ENCODE results near the gene BPI. TPM values are rescaled to one million over a fixed set of nuclear protein-coding genes. Genes with fewer than 3 reads are reported as not detected.

Gene BPI
- total RNA-seq, 2 experiments from 2014 or later = not detected

DNA sequence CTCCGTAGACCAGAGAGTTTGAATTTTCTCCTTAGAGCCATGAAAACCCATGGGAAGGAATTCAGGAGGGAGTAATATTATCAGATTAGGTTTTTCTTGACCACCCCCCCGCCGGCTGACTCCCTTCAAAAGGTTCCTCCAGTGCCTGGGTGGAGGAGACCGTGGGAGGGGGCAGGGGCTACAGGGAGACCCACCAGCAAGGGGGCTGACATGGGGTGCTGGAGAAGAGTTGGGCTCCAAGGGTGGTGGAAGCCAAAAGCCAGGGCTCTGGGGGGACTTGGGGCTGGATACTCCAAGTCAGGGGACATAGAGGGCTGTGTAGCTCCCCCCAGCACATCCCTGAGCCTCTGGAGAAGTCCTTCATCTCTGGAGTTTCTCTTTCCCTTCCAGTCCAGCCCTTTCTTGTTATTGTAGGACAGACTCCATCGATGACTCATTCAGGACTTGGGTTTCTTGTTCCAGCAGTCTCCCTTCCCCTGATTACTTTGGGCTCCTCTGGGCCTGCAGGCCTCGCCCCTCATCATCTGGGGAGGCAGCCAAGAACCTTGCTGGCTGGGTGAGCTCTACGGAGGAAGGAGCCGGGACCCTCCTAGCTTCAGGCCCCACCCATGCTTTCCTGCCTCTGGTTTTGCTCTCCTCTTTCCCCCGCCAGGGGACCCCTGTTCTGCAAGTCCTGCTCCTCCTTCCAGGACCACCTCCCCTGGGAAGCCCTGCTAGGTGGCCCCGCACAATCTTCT, 32.9 kb upstream of the BPI start:
- Mint-ChIP-seq H3K4me3 (no peak overlapping the region), H3K4me1 (ENCODE audit: low read depth) (no peaks in the 10 kb centered on the region), H3K27me3 (peaks cover 9% of the 10 kb centered on the region), H3K36me3 (ENCODE audit: low read depth) (no peaks in the 10 kb centered on the region), H3K27ac (no peak overlapping the region), H3K9me3 (no peaks in the 10 kb centered on the region)
- CTCF ChIA-PET = no interaction called here
- no peak for ATAC-seq
- DNase-seq = no peak
- intact Hi-C loops (cut with micrococcal nuclease) = no loop called here
- POLR2A ChIA-PET = no interaction called here
- TF ChIP-seq, protein P1, sequence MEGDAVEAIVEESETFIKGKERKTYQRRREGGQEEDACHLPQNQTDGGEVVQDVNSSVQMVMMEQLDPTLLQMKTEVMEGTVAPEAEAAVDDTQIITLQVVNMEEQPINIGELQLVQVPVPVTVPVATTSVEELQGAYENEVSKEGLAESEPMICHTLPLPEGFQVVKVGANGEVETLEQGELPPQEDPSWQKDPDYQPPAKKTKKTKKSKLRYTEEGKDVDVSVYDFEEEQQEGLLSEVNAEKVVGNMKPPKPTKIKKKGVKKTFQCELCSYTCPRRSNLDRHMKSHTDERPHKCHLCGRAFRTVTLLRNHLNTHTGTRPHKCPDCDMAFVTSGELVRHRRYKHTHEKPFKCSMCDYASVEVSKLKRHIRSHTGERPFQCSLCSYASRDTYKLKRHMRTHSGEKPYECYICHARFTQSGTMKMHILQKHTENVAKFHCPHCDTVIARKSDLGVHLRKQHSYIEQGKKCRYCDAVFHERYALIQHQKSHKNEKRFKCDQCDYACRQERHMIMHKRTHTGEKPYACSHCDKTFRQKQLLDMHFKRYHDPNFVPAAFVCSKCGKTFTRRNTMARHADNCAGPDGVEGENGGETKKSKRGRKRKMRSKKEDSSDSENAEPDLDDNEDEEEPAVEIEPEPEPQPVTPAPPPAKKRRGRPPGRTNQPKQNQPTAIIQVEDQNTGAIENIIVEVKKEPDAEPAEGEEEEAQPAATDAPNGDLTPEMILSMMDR (IDR thresholded peaks at IDR 0.05) = no peak

DNA sequence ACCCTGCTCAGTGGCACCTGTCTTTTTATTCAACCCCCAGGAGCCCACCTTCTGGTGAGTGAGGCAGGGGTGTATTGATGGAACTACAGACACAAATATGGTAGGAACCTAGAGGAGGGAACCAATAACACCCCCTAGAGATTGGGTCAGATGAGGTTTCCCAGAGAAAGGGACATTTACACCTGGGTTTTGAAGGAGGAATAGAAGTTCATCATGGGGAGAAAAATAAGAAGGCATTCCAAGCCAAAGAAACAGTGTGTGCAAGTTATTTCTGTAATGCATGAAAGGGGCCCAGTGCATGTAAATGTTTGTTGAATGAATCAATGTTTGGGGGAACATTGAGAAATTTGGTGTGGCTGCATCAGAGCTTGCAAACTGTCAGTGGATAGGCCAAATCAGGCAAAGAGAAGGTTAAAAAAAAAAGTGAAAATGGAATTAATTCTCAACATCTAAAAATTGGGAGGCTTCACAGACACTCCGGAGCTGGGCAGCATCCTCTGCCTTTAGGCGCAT, 32.3 kb upstream of the BPI start:
- no peak for DNase-seq
- intact Hi-C loops (cut with micrococcal nuclease) = no loop called here
- H3K27ac Mint-ChIP-seq = no peak overlapping the region
- ATAC-seq = no peak
- no peaks in the 10 kb centered on the region for H3K36me3 Mint-ChIP-seq (ENCODE audit: low read depth)
- no peak overlapping the region for H3K4me3 Mint-ChIP-seq
- POLR2A ChIA-PET = no interaction called here
- H3K4me1 Mint-ChIP-seq (ENCODE audit: low read depth) = no peaks in the 10 kb centered on the region
- CTCF ChIA-PET = interaction anchor here (0.5 kb wide), 1 partner anchor 15 kb away, joined by 3 read pairs; no protein-coding TSS in a partner anchor
- H3K27me3 Mint-ChIP-seq = peaks cover 8% of the 10 kb centered on the region
- no peaks in the 10 kb centered on the region for H3K9me3 Mint-ChIP-seq
- TF ChIP-seq, protein P1 (IDR thresholded peaks at IDR 0.05) = no peak

DNA sequence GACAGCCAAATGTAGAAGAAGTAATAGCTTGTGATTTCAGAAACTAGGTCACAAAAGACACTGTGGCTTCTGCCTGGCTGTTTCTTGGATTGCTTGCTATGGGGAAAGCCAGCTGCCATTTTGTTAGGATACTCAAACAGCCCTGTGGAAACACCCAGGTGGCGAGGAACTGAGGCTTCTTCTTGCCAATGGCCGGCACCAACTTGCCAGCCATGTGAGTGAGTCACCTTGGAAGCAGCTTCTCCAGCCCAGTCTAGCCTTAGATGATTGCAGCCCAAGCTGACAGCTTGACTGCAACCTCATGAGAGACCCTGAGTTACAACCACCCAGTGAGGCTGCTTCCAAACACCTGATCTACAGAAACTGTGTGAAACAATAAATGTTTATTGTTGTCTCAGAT, 31.6 kb upstream of the BPI start:
- intact Hi-C loops (cut with micrococcal nuclease) = no loop called here
- no peak overlapping the region for H3K27ac Mint-ChIP-seq
- ChIA-PET CTCF (no interaction called here), POLR2A (no interaction called here)
- peaks cover 8% of the 10 kb centered on the region for H3K27me3 Mint-ChIP-seq
- TF ChIP-seq, protein P1 (IDR thresholded peaks at IDR 0.05) = no peak
- ATAC-seq = no peak
- no peaks in the 10 kb centered on the region for H3K4me1 Mint-ChIP-seq (ENCODE audit: low read depth)
- H3K36me3 Mint-ChIP-seq (ENCODE audit: low read depth) = no peaks in the 10 kb centered on the region
- H3K4me3 Mint-ChIP-seq = no peak overlapping the region
- no peaks in the 10 kb centered on the region for H3K9me3 Mint-ChIP-seq
- DNase-seq = no peak

DNA sequence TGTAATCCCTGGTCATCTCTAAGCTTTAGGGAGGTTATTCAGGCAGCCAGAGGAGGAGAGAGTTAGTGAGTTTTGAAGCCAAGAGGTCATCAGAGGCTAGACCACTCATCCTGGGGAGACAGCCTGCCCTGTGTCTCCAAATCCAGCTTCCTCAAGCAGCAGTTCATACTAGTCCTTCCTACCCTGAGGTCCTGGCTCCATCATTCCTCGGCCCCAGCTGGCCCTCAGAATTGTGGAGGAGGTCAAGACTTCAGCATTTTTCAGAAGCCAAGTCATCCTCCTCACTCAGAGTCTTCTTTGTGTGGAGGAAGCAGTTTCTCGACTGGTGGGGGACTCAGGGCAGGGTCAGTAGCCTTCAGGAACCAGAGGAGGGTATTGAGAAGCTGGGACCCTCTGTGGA, 31.0 kb upstream of the BPI start:
- peaks cover 8% of the 10 kb centered on the region for H3K27me3 Mint-ChIP-seq
- no peak overlapping the region for H3K27ac Mint-ChIP-seq
- TF ChIP-seq, protein P1 (IDR thresholded peaks at IDR 0.05) = no peak
- no peaks in the 10 kb centered on the region for H3K9me3 Mint-ChIP-seq
- ATAC-seq (no peak), DNase-seq (no peak)
- intact Hi-C loops (cut with micrococcal nuclease) = no loop called here
- ChIA-PET CTCF (no interaction called here), POLR2A (interaction anchor here (0.7 kb wide), 1 partner anchor 614 kb away, joined by 3 read pairs; no protein-coding TSS in a partner anchor)
- H3K4me3 Mint-ChIP-seq = no peak overlapping the region
- H3K36me3 Mint-ChIP-seq (ENCODE audit: low read depth) = no peaks in the 10 kb centered on the region
- H3K4me1 Mint-ChIP-seq (ENCODE audit: low read depth) = no peaks in the 10 kb centered on the region

DNA sequence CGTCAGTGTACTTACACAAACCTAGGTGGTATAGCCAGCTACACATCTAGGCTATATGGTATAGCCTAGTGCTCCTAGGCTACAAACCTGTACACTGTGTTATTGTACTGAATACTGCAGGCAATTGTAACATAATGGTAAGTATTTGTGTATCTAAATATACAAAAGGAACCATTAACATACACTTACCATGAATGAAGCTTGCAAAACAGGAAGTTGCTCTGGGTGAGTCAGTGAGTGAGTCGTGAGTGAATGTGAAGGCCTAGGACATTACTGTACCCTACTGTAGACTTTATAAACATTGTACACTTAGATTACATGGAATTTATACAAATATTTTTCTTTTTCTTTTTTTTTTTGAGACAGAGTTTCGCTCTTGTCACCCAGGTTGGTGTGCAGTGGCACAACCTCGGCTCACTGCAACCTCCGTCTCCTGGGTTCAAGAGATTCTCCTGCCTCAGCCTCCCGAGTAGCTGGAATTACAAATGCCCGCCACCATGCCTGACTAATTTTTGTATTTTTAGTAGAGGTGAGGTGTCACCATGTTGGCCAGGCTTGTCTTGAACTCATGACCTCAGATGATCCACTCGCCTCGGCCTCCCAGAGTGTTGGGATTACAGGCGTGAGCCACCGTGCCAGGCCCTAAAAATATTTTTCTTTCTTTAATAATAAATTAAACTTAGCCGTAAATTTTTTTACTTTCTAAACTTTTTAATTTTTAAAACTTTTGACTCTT, 28.0 kb upstream of the BPI start:
- no peaks in the 10 kb centered on the region for H3K36me3 Mint-ChIP-seq (ENCODE audit: low read depth)
- TF ChIP-seq, protein P1 (IDR thresholded peaks at IDR 0.05) = no peak
- H3K27ac Mint-ChIP-seq = no peak overlapping the region
- no peaks in the 10 kb centered on the region for H3K4me1 Mint-ChIP-seq (ENCODE audit: low read depth)
- intact Hi-C loops (cut with micrococcal nuclease) = no loop called here
- ATAC-seq (no peak), DNase-seq (no peak)
- no peaks in the 10 kb centered on the region for H3K9me3 Mint-ChIP-seq
- ChIA-PET CTCF (interaction anchor here (1.7 kb wide), 1 partner anchor 52 kb away, joined by 3 read pairs; no protein-coding TSS in a partner anchor), POLR2A (no interaction called here)
- H3K27me3 Mint-ChIP-seq = peaks cover 5% of the 10 kb centered on the region
- H3K4me3 Mint-ChIP-seq = no peak overlapping the region
